Erythroblast (primary cell): ENCODE data around the gene CDK5R1.
"Not testable (repeated sequence)": the region's sequence is repeated elsewhere in the genome, so short reads cannot be mapped to it uniquely, and the experiment has no call there.

Experiments used
- DNase-seq, 2 experiments: peaks; one replicate each; lab custom pipeline; 2025; lab: John Stamatoyannopoulos, UW
- GATA1 ChIP-seq: IDR thresholded peaks from 2 replicates; pipeline ENCODE4 v1.6.1; 2011; ENCODE audit warnings: low read depth, mild to moderate bottlenecking, control low read depth, low read length, moderate library complexity
- POLR2A ChIP-seq: IDR thresholded peaks from 2 replicates; pipeline ENCODE4 v1.6.1; 2011; ENCODE audit warnings: mild to moderate bottlenecking, low read length

Gene CDK5R1

DNA sequence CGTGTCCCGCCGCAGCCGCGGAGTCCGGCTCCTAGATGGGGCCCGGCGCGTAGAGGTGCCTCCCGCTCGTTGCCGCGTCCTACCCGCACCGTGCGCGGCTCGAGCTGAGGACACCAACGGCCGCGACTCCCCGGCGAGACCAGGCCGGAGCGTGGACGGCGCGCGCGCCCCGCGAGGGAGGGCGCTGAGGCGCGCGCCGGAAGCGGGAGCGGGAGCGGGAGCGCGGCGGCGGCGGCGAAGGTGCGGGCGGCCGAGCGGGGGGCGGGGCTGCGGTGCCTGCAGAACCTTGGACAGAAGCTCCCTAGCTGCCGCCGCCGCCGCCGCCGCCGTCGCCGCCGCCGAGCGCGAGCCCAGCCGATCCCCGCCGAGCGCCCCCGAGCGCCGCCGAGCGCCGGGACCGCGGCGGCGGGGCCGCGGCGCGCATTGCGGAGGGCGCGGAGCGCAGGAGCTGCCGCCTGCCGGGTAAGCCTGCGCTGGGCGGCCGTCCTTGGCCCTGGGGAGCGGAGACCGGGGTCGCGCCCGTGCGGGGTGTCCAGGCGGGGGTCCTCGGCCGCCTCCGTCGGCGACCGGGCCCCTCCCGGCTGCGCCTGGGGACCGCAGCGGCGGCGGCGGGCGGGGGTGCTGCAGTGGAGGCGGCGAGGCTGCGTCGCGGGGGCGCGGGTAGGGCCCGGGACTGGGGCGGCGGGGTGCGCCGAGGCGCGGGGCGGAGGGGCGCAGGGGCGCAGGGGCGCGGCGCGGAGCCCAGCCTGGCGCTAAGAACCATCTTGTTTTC lies at the start of gene CDK5R1:
Gene CDK5R1 (plus strand): TSS at position 293 of the 772 bp plus-strand sequence. CDS start 628 bp downstream, outside the sequence.
- TF ChIP-seq POLR2A (peak; percentile 16), GATA1 (no peak)
- peak; percentile 80 for DNase-seq

DNA sequence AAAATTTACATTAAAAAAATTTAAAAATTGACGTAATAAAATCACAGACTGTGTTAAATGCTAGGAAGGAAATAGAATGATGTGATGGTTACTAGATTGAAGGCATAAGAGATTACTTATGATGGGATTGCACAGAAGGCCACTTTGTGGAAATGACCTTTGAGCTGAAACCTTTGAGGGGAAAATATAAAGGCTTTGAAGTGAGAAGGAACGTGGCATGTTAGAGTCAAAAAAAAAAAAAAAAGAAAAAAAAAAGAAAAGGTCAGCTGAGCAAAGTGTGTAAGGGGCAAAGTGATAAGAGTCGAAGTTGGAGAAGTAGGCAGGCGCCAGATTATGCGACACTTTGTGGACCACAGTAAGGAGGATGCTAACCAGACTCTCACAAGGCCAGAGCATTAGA lies 46.1 kb upstream of the CDK5R1 start:
- no peak for DNase-seq
- TF ChIP-seq GATA1 (no peak), POLR2A (no peak)

GRCh38 chr17:32441886-32442285 lies 44.9 kb upstream of the CDK5R1 start:
- no peak for DNase-seq
- no peak for TF ChIP-seq GATA1

- TF ChIP-seq GATA1, result no peak
- no peak for TF ChIP-seq POLR2A
- DNase-seq, result no peak
Observed at GRCh38 chr17:32443827-32444300, 42.9 kb upstream of the CDK5R1 start.

GRCh38 chr17:32444301-32445073 lies 42.3 kb upstream of the CDK5R1 start, which contains the start of gene PSMD11:
PSMD11 (plus strand) TSS chr17:32444510; CDS start chr17:32444524, 14 bp downstream.
- TF ChIP-seq POLR2A, result peak; percentile 73
- no peak for TF ChIP-seq GATA1
- peak; percentile 97 to 98 for DNase-seq

GRCh38 chr17:32445074-32445415 lies 41.7 kb upstream of the CDK5R1 start:
- peak; percentile 68 to 79 for DNase-seq
- no peak for TF ChIP-seq POLR2A
- TF ChIP-seq GATA1, result no peak

- DNase-seq, result peak; percentile 34 to 60
- TF ChIP-seq GATA1, result no peak
- no peak for TF ChIP-seq POLR2A
Observed at GRCh38 chr17:32445497-32445896, 41.3 kb upstream of the CDK5R1 start.

- peak; percentile 65 to 71 for DNase-seq
Observed at GRCh38 chr17:32445971-32446370, 40.8 kb upstream of the CDK5R1 start.

GRCh38 chr17:32446949-32447348 lies 39.8 kb upstream of the CDK5R1 start:
- TF ChIP-seq POLR2A (no peak), GATA1 (no peak)
- no peak for DNase-seq

More at GRCh38 chr17:32445971-32446370, 40.8 kb upstream of the CDK5R1 start:
- no peak for TF ChIP-seq POLR2A
- TF ChIP-seq GATA1, result no peak

- DNase-seq, result no peak
- no peak for TF ChIP-seq POLR2A
- no peak for TF ChIP-seq GATA1
Observed at GRCh38 chr17:32449963-32450362, 36.8 kb upstream of the CDK5R1 start.

GRCh38 chr17:32450379-32450778 lies 36.4 kb upstream of the CDK5R1 start:
- DNase-seq, result not testable (repeated sequence)

GRCh38 chr17:32451879-32452278 lies 34.9 kb upstream of the CDK5R1 start:
- no peak for TF ChIP-seq POLR2A
- DNase-seq, result no peak

GRCh38 chr17:32452281-32452680 lies 34.5 kb upstream of the CDK5R1 start:
- TF ChIP-seq POLR2A (no peak), GATA1 (no peak)
- DNase-seq, result no peak

GRCh38 chr17:32453370-32453769 lies 33.4 kb upstream of the CDK5R1 start:
- TF ChIP-seq POLR2A (no peak), GATA1 (no peak)
- no peak for DNase-seq

GRCh38 chr17:32458371-32458770 lies 28.4 kb upstream of the CDK5R1 start:
- no peak for DNase-seq
- TF ChIP-seq POLR2A (no peak), GATA1 (no peak)
